GM12874 (cell line): ENCODE measurements around the gene LDLRAD2.

ENCODE experiments used
- CTCF ChIP-seq: IDR thresholded peaks from 2 replicates; pipeline ENCODE4 v1.5.1; 2011; ENCODE audit warnings: low read depth, mild to moderate bottlenecking, control low read depth, low read length, moderate library complexity; ENCODE audit not compliant: insufficient read depth

Gene LDLRAD2

GRCh38 chr1:21854090-21854750 lies 42.2 kb downstream of the LDLRAD2 start:
- TF ChIP-seq CTCF, result no peak

- TF ChIP-seq CTCF, result no peak
Observed at GRCh38 chr1:21854751-21855131, 42.7 kb downstream of the LDLRAD2 start.

- TF ChIP-seq CTCF, result no peak
Observed at GRCh38 chr1:21855257-21856096, 43.4 kb downstream of the LDLRAD2 start.

GRCh38 chr1:21857142-21857839 lies 45.2 kb downstream of the LDLRAD2 start:
- no peak for TF ChIP-seq CTCF

GRCh38 chr1:21857840-21858670 lies 46.0 kb downstream of the LDLRAD2 start:
- TF ChIP-seq CTCF, result no peak

- no peak for TF ChIP-seq CTCF
Observed at GRCh38 chr1:21859669-21860179, 47.7 kb downstream of the LDLRAD2 start.
